Hematopoietic multipotent progenitor cell treated with erythropoietin and hydrocortisone succinate and interleukin-3 and kit ligand, for 15 days (in vitro differentiated cells): Measurements from ENCODE around the gene SACS.
"Not testable (repeated sequence)": the region's sequence is repeated elsewhere in the genome, so short reads cannot be mapped to it uniquely, and the experiment has no call there.

Experiments
- DNase-seq: peaks from one replicate; pipeline ENCODE4 v3.0.0-alpha.2; 2015; ENCODE audit warnings: low spot score

SACS gene

DNA sequence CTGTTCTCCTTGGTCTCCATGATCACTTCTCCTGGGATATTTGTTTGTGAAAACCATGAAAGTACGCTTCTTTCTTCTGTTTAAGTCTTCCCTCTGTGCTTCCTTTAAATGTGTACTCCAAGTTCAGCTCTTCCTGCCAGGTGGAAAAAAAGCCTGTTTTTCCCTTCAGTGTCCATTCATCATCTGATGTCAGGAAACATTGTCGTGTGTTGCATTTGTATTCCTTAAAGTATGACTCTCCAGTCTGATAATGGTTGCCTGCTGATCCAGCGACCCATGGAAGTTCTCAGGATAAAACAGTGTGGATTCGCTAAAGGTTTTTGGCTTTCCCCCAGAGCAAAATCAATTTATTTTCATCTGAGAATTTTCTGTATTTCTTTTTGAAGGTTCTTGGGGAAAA, 22.3 kb downstream of the SACS start:
- no peak for DNase-seq

DNA sequence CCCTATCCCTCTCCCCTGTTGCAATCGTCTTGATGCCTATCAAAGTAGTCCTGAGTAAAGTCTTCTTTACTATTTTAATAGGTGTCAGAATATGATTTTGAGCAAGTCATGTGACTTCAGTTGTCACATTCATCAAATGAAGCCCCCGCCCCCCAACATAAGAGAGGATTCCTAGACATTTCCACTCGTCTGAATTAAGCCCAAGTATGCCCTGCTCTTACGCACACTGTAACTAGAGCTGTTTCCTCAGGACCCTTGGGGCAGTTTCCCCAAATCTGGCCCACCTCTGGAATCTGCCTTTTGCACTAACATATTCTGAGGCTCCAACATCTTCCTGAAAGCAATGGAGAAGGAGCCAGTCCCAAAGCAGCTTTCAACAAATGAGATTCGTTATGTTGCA, 25.5 kb downstream of the SACS start:
- no peak for DNase-seq

GRCh38 chr13:23401156-23401555, 32.3 kb downstream of the SACS start:
- not testable (repeated sequence) for DNase-seq

DNA sequence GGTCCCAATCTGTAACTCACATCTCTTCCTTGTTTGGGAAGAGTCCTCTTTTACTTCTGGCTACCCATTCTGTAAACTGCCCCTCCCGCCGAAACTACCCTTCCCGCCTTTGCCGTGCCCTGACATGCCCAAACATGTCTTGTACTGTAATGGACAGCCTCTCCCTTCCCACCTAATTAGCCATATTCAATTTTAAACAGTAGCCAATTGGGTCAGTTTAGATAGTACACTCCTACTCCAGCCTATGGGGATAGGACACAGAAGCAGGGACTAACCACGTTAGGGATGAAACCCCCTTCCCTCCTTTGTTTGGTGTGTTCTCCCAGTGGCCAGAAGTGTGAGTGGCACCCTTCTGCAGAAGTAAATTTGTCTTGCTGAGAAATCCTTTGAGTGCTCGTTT, 34.2 kb downstream of the SACS start:
- no peak for DNase-seq

DNA sequence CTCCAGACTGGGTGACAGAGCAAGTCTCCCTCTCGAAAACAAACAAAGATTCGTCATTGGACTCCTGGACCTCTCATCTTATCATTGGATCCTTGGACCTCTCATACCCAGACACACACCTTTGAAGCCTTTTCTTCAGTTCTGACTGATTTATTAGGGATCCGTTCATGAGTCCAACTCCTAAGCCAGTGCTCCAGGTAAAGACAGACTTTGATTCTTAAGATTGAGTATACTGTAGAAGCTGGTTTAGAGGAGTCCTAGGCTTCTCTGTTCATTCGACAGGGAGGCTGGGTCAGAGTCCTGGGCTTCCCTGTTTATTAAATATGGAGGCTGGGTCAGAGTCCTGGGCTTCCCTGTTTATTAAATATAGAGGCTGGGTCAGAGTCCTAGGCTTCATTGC, 38.7 kb downstream of the SACS start:
- no peak for DNase-seq

DNA sequence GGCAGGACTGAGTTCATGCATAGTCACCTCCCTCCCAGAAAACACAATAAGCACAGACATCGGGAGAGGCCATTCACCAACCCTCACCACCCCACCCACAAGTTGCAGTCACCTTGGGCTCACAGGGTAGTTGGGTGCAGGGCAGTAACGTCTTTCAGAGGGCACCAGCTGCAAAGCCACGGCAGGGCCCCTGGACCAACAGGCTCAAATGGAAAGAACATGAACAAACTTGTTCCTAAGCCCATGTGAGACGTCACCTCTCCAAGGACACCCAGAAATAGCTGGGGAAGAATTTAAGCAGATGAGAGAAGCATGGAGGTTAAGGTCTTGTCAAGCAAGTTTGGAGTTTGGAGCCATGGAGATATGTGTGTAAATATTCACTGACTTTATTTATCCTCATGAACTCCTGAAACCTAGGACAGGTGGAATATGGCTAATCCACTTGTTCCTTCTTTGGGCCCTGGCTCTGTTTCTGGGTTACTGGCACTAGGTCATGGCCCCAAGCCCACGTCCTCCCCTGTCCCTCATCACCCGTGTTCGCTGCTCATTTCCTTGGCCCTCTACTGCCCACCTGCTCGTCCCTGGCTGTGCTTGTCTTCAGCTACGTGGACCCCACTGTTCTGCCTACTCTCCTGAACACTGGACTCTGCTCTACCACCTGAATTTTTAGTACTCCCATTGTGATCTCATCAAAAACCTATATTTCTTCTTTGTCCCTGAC, 40.4 kb downstream of the SACS start:
- DNase-seq, result no peak

- no peak for DNase-seq
Observed at GRCh38 chr13:23392313-23392712, 41.2 kb downstream of the SACS start.

GRCh38 chr13:23391752-23392151, 41.8 kb downstream of the SACS start:
- no peak for DNase-seq

DNA sequence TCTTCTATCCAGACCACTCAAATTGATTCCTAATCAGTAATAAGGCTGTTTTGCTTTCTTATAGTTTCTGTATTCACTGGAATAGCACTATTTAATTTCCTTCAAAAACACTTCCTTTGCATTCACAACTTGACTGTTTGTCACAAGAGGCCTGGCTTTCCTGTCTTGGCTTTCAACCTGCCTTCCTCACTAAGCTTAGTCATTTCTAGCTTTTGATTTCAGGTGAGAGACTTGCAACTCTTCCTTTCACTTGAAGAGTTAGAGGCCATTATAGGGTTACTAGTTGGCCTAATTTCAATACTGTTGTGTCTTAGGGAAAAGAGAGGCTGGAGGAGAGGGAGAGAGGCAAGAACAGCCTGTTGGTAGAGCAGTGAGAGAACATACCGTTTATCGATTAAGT, 47.0 kb downstream of the SACS start:
- no peak for DNase-seq

- DNase-seq, result no peak
Observed at GRCh38 chr13:23385931-23386330, 47.6 kb downstream of the SACS start.

GRCh38 chr13:23384111-23384510, 49.4 kb downstream of the SACS start:
- DNase-seq, result no peak

GRCh38 chr13:23383151-23383550, 50.4 kb downstream of the SACS start:
- no peak for DNase-seq

- DNase-seq, result no peak
Observed at GRCh38 chr13:23381866-23382265, 51.6 kb downstream of the SACS start.

- no peak for DNase-seq
Observed at GRCh38 chr13:23380534-23380933, 53.0 kb downstream of the SACS start.

DNA sequence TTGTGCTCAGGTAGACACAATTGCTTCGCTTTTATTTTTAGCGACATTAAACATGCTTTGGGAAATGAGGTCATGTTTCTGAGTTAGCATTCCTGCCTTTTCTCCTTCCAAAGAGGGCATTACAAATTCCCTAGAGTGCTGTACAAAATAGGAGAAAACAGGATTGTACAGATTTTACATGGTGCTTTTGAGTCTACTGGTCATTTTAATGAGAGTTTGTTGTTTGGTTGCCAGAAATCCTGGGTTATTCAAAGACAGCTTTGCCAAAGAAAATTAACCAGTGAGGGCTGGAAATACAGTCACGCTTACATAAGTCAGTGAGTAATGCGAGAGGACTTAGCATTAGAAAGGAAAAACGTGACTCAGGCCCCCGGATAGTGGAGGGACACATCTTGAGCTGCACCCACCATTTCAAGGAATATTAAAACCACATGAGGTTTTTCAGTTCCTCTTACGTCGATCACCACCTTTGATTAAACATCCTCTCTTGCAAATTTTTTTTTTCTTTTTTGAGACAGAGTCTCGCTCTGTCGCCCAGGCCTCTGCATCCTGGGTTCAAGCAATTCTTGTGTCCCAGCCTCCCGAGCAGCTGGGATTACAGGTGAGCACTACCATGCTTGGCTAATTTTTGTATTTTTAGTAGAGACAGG, 55.4 kb downstream of the SACS start:
- DNase-seq, result no peak

DNA sequence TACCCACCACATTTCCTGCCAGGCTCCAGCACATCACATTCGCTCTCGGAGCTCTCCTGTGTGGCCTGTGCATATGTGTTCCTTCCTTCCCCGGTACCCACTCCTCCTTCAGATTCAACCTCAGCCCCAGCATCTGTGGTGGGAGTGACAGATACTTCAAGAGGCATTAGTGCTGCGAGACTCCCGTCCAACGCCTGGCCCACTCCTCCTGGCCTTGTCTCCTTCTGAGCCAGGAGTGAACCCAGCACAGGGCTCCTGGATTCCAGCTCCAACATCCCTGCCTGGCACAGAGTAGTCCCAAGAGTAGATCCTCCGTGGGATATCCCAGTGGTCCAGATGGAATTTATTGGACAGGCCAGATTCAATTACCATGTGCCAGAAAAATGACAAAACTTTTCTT, 55.9 kb downstream of the SACS start:
- no peak for DNase-seq

DNA sequence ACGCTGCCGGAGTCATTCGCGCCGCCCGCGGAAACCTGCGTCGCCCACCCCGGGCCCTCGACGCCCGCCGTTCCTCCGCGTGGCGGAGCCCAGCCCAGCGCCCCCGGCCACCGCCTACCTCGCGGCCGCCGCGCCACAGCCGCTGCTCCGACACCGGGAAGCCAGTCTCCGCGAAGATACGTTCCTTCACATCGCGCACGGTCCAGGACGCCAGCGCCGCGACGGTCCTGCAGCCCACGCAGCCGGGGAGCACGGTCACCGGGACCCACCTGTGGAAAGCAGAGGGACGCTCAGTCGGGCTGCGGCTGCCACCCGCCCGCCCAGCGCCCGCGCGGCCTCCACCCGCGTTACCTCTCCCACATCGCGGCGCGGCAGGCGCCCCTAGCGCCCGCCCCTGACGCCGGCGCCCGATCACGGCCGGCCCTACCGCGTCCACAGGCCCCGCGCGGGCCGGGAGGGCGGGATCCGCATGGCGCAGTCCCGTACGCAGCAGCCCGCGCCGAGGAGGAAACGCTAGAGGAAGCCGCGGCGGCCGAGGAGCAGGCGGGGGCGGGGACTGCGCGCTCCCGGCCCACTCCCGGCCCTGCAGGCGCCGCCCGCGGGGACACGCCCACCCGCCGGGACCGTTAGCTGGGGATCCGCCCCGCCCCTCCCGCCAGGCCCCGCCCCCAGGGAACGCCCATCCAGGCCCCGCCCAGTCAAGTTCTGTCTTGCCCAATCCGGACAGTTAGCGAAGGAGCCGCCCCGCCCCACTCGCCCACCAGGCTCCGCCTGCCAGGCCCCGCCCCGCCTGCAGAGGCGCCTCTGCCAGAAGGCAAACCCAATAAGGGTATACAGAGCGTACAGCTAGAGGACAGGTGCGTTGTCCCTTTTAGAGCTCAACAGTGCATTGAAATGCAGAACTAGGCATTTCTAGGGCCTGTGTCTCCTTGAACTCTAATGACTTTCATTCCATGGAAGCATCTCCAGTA, 58.2 kb downstream of the SACS start:
- DNase-seq, result peak; percentile 92

GRCh38 chr13:23372264-23372906, 61.1 kb downstream of the SACS start:
- DNase-seq, result no peak

- DNase-seq, result no peak
Observed at GRCh38 chr13:23367907-23368306, 65.6 kb downstream of the SACS start.

GRCh38 chr13:23365652-23366051, 67.8 kb downstream of the SACS start:
- DNase-seq, result no peak

GRCh38 chr13:23359882-23360281, 73.6 kb downstream of the SACS start:
- no peak for DNase-seq

DNA sequence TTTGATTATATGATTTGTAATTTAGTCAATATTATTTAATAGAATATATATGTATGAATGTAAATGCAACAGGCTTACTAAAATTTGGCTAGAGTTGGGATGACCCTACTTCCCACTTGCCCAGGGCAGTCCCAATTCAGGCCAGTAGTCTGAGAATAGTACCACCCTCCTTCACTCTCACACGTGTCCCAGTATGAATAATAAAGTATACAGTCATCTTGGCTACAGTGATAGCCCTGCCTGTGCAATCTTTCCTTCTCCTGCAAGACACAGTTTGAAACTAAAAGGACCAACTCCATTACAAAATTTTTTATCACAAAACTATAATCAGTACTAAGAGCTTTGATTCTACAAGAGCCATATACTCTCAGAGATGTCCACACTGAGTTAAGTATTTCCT, 76.2 kb downstream of the SACS start:
- DNase-seq, result no peak
